CD14-positive monocyte (primary cell): Measurements from ENCODE around the gene F8. TPM values are rescaled to one million over a fixed set of nuclear protein-coding genes. Genes with fewer than 3 reads are reported as not detected.

Source experiments
- DNase-seq, 3 donors: peaks; one replicate each; pipeline ENCODE4 v3.0.0-alpha.2; 2011 to 2022
- H2AFZ ChIP-seq: 2 replicates; pipeline ENCODE4 v1.6.0; 2012; ENCODE audit warnings: mild to moderate bottlenecking, low read depth, low read length, inconsistent platforms; ENCODE audit not compliant: insufficient read depth, poor library complexity, severe bottlenecking
- H3K27ac ChIP-seq, 2 donors: 1 replicate in 1 of 2; 2 replicates in 1 of 2; pipeline ENCODE4 v1.5.1; 2012 to 2013; ENCODE audit warnings: low read length in 2 of 2, control low read depth in 1 of 2, inconsistent platforms in 1 of 2, low read depth in 1 of 2, mild to moderate bottlenecking in 1 of 2
- H3K27me3 ChIP-seq, 2 donors: one replicate each; pipeline versions ENCODE4 v1.6.0 to v1.6.1; 2011 to 2013; ENCODE audit warnings: low read length in 2 of 2; ENCODE audit not compliant: control insufficient read depth in 2 of 2, insufficient read depth in 2 of 2
- H3K36me3 ChIP-seq, 2 donors: replicated peaks in 1 of 2; 1 replicate in 1 of 2; 2 replicates in 1 of 2; pipeline versions ENCODE4 v1.5.1 to v1.6.1; 2012 to 2013; ENCODE audit warnings: low read length in 2 of 2, control low read depth in 1 of 2, inconsistent platforms in 1 of 2, mild to moderate bottlenecking in 1 of 2; ENCODE audit not compliant: insufficient read depth in 2 of 2, control insufficient read depth in 1 of 2
- H3K4me1 ChIP-seq, 2 donors: 1 replicate in 1 of 2; 2 replicates in 1 of 2; pipeline versions ENCODE4 v1.5.1 to v1.6.1; 2012 to 2013; ENCODE audit warnings: low read length in 2 of 2, control low read depth in 1 of 2, inconsistent platforms in 1 of 2, mild to moderate bottlenecking in 1 of 2, moderate library complexity in 1 of 2; ENCODE audit not compliant: insufficient read depth in 2 of 2, control insufficient read depth in 1 of 2
- H3K4me2 ChIP-seq: replicated peaks from 2 replicates; pipeline ENCODE3; 2012; ENCODE audit warnings: low read length, moderate library complexity, mild to moderate bottlenecking; ENCODE audit not compliant: poor library complexity, severe bottlenecking; ENCODE audit errors: extremely low read depth
- H3K4me3 ChIP-seq, 3 experiments: fragments of 200-600 bp in 1 of 3; sonication (generic) in 1 of 3; replicated peaks in 1 of 3; 1 replicate in 2 of 3; 2 replicates in 1 of 3; pipeline ENCODE4 v1.5.1; 2011 to 2013; ENCODE audit warnings: low read length in 3 of 3, mild to moderate bottlenecking in 3 of 3, control low read depth in 2 of 3, low read depth in 2 of 3, inconsistent platforms in 1 of 3, moderate library complexity in 1 of 3
- H3K79me2 ChIP-seq: 2 replicates; pipeline ENCODE4 v1.6.0; 2012; ENCODE audit warnings: mild to moderate bottlenecking, control low read depth, inconsistent platforms, low read length, moderate library complexity; ENCODE audit not compliant: insufficient read depth
- H3K9ac ChIP-seq: 2 replicates; pipeline ENCODE4 v1.6.0; 2017; ENCODE audit warnings: low read length, mild to moderate bottlenecking; ENCODE audit not compliant: insufficient read depth, poor library complexity, severe bottlenecking
- H3K9me3 ChIP-seq, 2 donors: replicated peaks in 1 of 2; 1 replicate in 1 of 2; 2 replicates in 1 of 2; pipeline versions ENCODE4 v1.5.1 to v1.6.1; 2012 to 2013; ENCODE audit warnings: low read length in 2 of 2, control low read depth in 1 of 2; ENCODE audit not compliant: control insufficient read depth in 1 of 2, insufficient read depth in 1 of 2
- H4K20me1 ChIP-seq: 2 replicates; pipeline ENCODE4 v1.6.0; 2012; ENCODE audit warnings: mild to moderate bottlenecking, low read length, control low read depth, moderate library complexity; ENCODE audit not compliant: insufficient read depth
- H3K27ac Mint-ChIP-seq, 7 donors: one replicate each; pipeline ENCODE4 v1.8.0; 2020; ENCODE audit warnings: mild to moderate bottlenecking in 7 of 7, mixed read lengths in 7 of 7, moderate library complexity in 6 of 7, inconsistent platforms in 2 of 7
- H3K27me3 Mint-ChIP-seq, 3 donors: one replicate each; pipeline ENCODE4 v1.8.0; 2021 to 2022; ENCODE audit warnings: low read depth in 3 of 3, mild to moderate bottlenecking in 3 of 3, mixed read lengths in 3 of 3, moderate library complexity in 3 of 3, inconsistent platforms in 1 of 3
- H3K36me3 Mint-ChIP-seq, 2 donors: one replicate each; pipeline ENCODE4 v1.8.0; 2020; ENCODE audit warnings: mixed read lengths in 2 of 2, inconsistent platforms in 1 of 2, mild to moderate bottlenecking in 1 of 2
- H3K4me1 Mint-ChIP-seq: one replicate; pipeline ENCODE4 v1.8.0; 2020; ENCODE audit warnings: mild to moderate bottlenecking, mixed read lengths
- H3K4me3 Mint-ChIP-seq, 2 donors: one replicate each; pipeline ENCODE4 v1.8.0; 2020; ENCODE audit warnings: mild to moderate bottlenecking in 2 of 2, mixed read lengths in 2 of 2, moderate library complexity in 1 of 2
- H3K9me3 Mint-ChIP-seq, 7 donors: one replicate each; pipeline ENCODE4 v1.8.0; 2020 to 2022; ENCODE audit warnings: mixed read lengths in 7 of 7, mild to moderate bottlenecking in 6 of 7, moderate library complexity in 6 of 7, inconsistent platforms in 2 of 7
- CTCF ChIP-seq: fragments of 200-600 bp; IDR thresholded peaks from one replicate; pipeline ENCODE4 v1.8.0; 2022; ENCODE audit warnings: antibody characterized with exemption, mild to moderate bottlenecking
- WGBS: methylation state at CpG from one replicate; pipeline ENCODE4 v1.1.5; 2013; ENCODE audit warnings: missing lambda C conversion rate; ENCODE audit not compliant: insufficient coverage; 5-methylcytosine and 5-hydroxymethylcytosine counted together
- intact Hi-C, 2 donors: fragments of 100-400 bp; cut with micrococcal nuclease; formaldehyde crosslinking; loops; one replicate each; pipeline versions ENCODE4 v1.15.0 to v1.15.1; 2023
- polyA plus RNA-seq, 3 donors: library from polyadenylated mRNA; depleted of rRNA in 1 of 3; unstranded in 2 of 3; stranded (reverse) in 1 of 3; fragments of 300-500 nt in 2 of 3; fragments of >200 nt in 1 of 3; fragmentation: Illumina TruSeq in 2 of 3; gene quantifications; 1 replicate in 2 of 3; 2 replicates in 1 of 3; pipeline ENCODE4 v1.2.3, GENCODE V29; 2012 to 2021

The F8 gene
- polyA plus RNA-seq, 3 donors: 1.5 to 4.5 (median 4.3) TPM

- no peak for TF ChIP-seq CTCF
- no peak overlapping the region for H3K4me2 ChIP-seq
- peaks cover 0 to 8% (median 0%) of the 10 kb centered on the region in 7 donors for H3K9me3 Mint-ChIP-seq
- peaks cover 25% of the 10 kb centered on the region for H3K4me1 Mint-ChIP-seq
- H2AFZ ChIP-seq: no peak overlapping the region
- no peak overlapping the region for H3K27ac Mint-ChIP-seq
- WGBS: no CpG with 5 or more reads among the region's 1 CpG
- H3K79me2 ChIP-seq: peaks cover 24% of the 10 kb centered on the region
- H4K20me1 ChIP-seq: no peaks in the 10 kb centered on the region
- no peaks in the 10 kb centered on the region for H3K27me3 ChIP-seq
- H3K4me3 ChIP-seq: no peak overlapping the region
- DNase-seq: peak in 2 of 3 donors; percentile 2 to 33
- no peak overlapping the region for H3K9ac ChIP-seq
- no peaks in the 10 kb centered on the region for H3K9me3 ChIP-seq
- peaks cover 0 to 7% of the 10 kb centered on the region in 2 donors for H3K36me3 Mint-ChIP-seq
- H3K36me3 ChIP-seq: peaks cover 3 to 10% of the 10 kb centered on the region in 2 donors
- peaks cover 16 to 20% of the 10 kb centered on the region in 2 donors for H3K4me1 ChIP-seq
- H3K27me3 Mint-ChIP-seq: peaks cover 0 to 3% (median 0%) of the 10 kb centered on the region in 3 donors
- intact Hi-C loops: no loop called here
- no peak overlapping the region for H3K4me3 Mint-ChIP-seq
- H3K27ac ChIP-seq: no peak overlapping the region
Measured at GRCh38 chrX:155068165-155068564, 45.6 kb upstream of the F8 start.

GRCh38 chrX:155065035-155065734, 42.7 kb upstream of the F8 start:
- peaks cover 0 to 3% (median 0%) of the 10 kb centered on the region in 3 donors for H3K27me3 Mint-ChIP-seq
- Histone ChIP-seq H3K4me2 (no peak overlapping the region), H3K79me2 (peaks cover 8% of the 10 kb centered on the region), H3K4me3 (no peak overlapping the region), H3K27ac (no peak overlapping the region), H3K36me3 (peaks cover 7 to 27% of the 10 kb centered on the region in 2 donors), H3K4me1 (peaks cover 6 to 12% of the 10 kb centered on the region in 2 donors), H3K9me3 (no peaks in the 10 kb centered on the region), H3K9ac (no peak overlapping the region), H4K20me1 (no peaks in the 10 kb centered on the region), H2AFZ (no peak overlapping the region), H3K27me3 (no peaks in the 10 kb centered on the region)
- no peak overlapping the region for H3K4me3 Mint-ChIP-seq
- 94% methylated on average over 3 of the region's 8 CpGs for WGBS
- H3K27ac Mint-ChIP-seq: peak overlapping the region in 1 of 7 donors; percentile 15
- no peak for TF ChIP-seq CTCF
- no peaks in the 10 kb centered on the region for H3K9me3 Mint-ChIP-seq
- H3K36me3 Mint-ChIP-seq: peaks cover 6 to 7% of the 10 kb centered on the region in 2 donors
- DNase-seq: no peak
- intact Hi-C loops: no loop called here
- H3K4me1 Mint-ChIP-seq: peaks cover 13% of the 10 kb centered on the region
